ENCODE measurements around the gene ABO. TPM values are rescaled to one million over a fixed set of nuclear protein-coding genes. Genes with fewer than 3 reads are reported as not detected.
"Not testable (repeated sequence)": the region's sequence is repeated elsewhere in the genome, so short reads cannot be mapped to it uniquely, and the experiment has no call there.

The ABO gene
- total and polyA plus RNA-seq, 8 donors: 0.72 to 67.1 (median 4.1) TPM

GRCh38 chr9:133230093-133230492 is 44.9 kb downstream of the ABO start:
- Histone ChIP-seq H3K36me3 (no peaks in the 10 kb centered on the region), H3K27me3 (peaks cover 0 to 29% (median 0%) of the 10 kb centered on the region in 3 donors), H3K4me1 (no peaks in the 10 kb centered on the region), H3K4me3 (no peak overlapping the region), H3K9me3 (no peaks in the 10 kb centered on the region), H3K27ac (no peak overlapping the region)
- TF ChIP-seq POLR2AphosphoS5 (IDR thresholded peaks at IDR 0.05) (no peak), POLR2A (IDR thresholded peaks at IDR 0.05) (no peak)
- intact Hi-C loops (cut with DNase I; ENCODE audit: low total_unique reads): no loop called here
- 83 to 90% (median 87%) methylated on average over 5 of the region's 5 CpGs for WGBS, 5 donors
- DNase-seq: no peak

- H3K27ac ChIP-seq; intact Hi-C loops (cut with DNase I; ENCODE audit: low total_unique reads); DNase-seq; H3K9me3 ChIP-seq; H3K36me3 ChIP-seq; H3K4me1 ChIP-seq; H3K4me3 ChIP-seq: not testable (repeated sequence)
- 78 to 83% (median 81%) methylated on average over 14 to 22 of the region's 22 CpGs for WGBS, 5 donors
- H3K27me3 ChIP-seq: peaks cover 0 to 39% (median 0%) of the 10 kb centered on the region in 3 donors
Observed at GRCh38 chr9:133228474-133229193, 46.4 kb downstream of the ABO start.

GRCh38 chr9:133227996-133228395 is 47.0 kb downstream of the ABO start:
- peaks cover 0 to 46% (median 0%) of the 10 kb centered on the region in 3 donors for H3K27me3 ChIP-seq
- H3K36me3 ChIP-seq; H3K9me3 ChIP-seq; H3K4me1 ChIP-seq; H3K4me3 ChIP-seq; H3K27ac ChIP-seq; intact Hi-C loops (cut with DNase I; ENCODE audit: low total_unique reads): not testable (repeated sequence)
- peak in 1 of 2 donors; percentile 11 for DNase-seq
- 70 to 90% (median 83%) methylated on average over 4 to 8 of the region's 8 CpGs for WGBS, 5 donors

- H3K4me1 ChIP-seq: no peaks in the 10 kb centered on the region
- 80 to 90% (median 87%) methylated on average over 11 of the region's 11 CpGs for WGBS, 5 donors
- H3K9me3 ChIP-seq: no peaks in the 10 kb centered on the region
- intact Hi-C loops (cut with DNase I; ENCODE audit: low total_unique reads): no loop called here
- peaks cover 0 to 48% (median 0%) of the 10 kb centered on the region in 3 donors for H3K27me3 ChIP-seq
- no peak overlapping the region for H3K27ac ChIP-seq
- TF ChIP-seq POLR2A (IDR thresholded peaks at IDR 0.05) (no peak), CTCF (IDR thresholded peaks at IDR 0.05) (no peak), POLR2AphosphoS5 (IDR thresholded peaks at IDR 0.05) (no peak), EP300 (IDR thresholded peaks at IDR 0.05) (no peak)
- H3K4me3 ChIP-seq: no peak overlapping the region
- peak in 1 of 2 donors; percentile 11 for DNase-seq
- no peaks in the 10 kb centered on the region for H3K36me3 ChIP-seq
Observed at GRCh38 chr9:133227242-133227860, 47.6 kb downstream of the ABO start.

GRCh38 chr9:133226219-133227171 is 48.5 kb downstream of the ABO start:
- no peaks in the 10 kb centered on the region for H3K36me3 ChIP-seq
- intact Hi-C loops (cut with DNase I; ENCODE audit: low total_unique reads): no loop called here
- DNase-seq: peak in 1 of 2 donors; percentile 13
- TF ChIP-seq POLR2A (IDR thresholded peaks at IDR 0.05) (no peak), CTCF (IDR thresholded peaks at IDR 0.05) (no peak), EP300 (IDR thresholded peaks at IDR 0.05) (no peak)
- H3K4me3 ChIP-seq: no peak overlapping the region
- no peaks in the 10 kb centered on the region for H3K4me1 ChIP-seq
- peaks cover 0 to 48% (median 0%) of the 10 kb centered on the region in 3 donors for H3K27me3 ChIP-seq
- no peak overlapping the region for H3K27ac ChIP-seq
- 69 to 77% (median 74%) methylated on average over 16 to 25 of the region's 25 CpGs for WGBS, 5 donors
- H3K9me3 ChIP-seq: no peaks in the 10 kb centered on the region
